ENCODE data around the gene CSK.

GRCh38 chr15:74807282-74807681, 25.4 kb downstream of the CSK start:
- TF ChIP-seq, protein P1, sequence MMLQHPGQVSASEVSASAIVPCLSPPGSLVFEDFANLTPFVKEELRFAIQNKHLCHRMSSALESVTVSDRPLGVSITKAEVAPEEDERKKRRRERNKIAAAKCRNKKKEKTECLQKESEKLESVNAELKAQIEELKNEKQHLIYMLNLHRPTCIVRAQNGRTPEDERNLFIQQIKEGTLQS (IDR thresholded peaks at IDR 0.05): no peak
- TF ChIP-seq CTCF (IDR thresholded peaks at IDR 0.05; ENCODE audit: low read depth, low read length, missing input control) (no peak), RXRA (IDR thresholded peaks at IDR 0.05) (no peak)
- TF ChIP-seq, protein P2, sequence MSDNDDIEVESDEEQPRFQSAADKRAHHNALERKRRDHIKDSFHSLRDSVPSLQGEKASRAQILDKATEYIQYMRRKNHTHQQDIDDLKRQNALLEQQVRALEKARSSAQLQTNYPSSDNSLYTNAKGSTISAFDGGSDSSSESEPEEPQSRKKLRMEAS (IDR thresholded peaks at IDR 0.05): no peak
